Osteoblast (primary cell): ENCODE measurements around the gene IBTK. TPM values are rescaled to one million over a fixed set of nuclear protein-coding genes. Genes with fewer than 3 reads are reported as not detected.
"Not testable (repeated sequence)": the region's sequence is repeated elsewhere in the genome, so short reads cannot be mapped to it uniquely, and the experiment has no call there.

ENCODE experiments used
- DNase-seq: peaks from one replicate; pipeline ENCODE4 v3.0.0; 2011; ENCODE audit warnings: low spot score, mixed read lengths; ENCODE audit not compliant: insufficient read length; ENCODE audit errors: missing footprints
- H2AFZ ChIP-seq: 2 replicates; pipeline ENCODE4 v1.6.0; 2011; ENCODE audit warnings: mild to moderate bottlenecking, low read length
- H3K27ac ChIP-seq: 2 replicates; pipeline ENCODE4 v1.5.1; 2011; ENCODE audit warnings: mild to moderate bottlenecking, low read depth, low read length, moderate library complexity
- H3K27me3 ChIP-seq: 2 replicates; pipeline ENCODE4 v1.6.0; 2012; ENCODE audit warnings: mild to moderate bottlenecking, control low read depth, inconsistent platforms, low read length, moderate library complexity; ENCODE audit not compliant: insufficient read depth
- H3K36me3 ChIP-seq: 2 replicates; pipeline ENCODE4 v1.5.1; 2011; ENCODE audit warnings: mild to moderate bottlenecking, low read length, control low read depth, moderate library complexity; ENCODE audit not compliant: insufficient read depth
- H3K4me1 ChIP-seq: 2 replicates; pipeline ENCODE4 v1.5.1; 2011; ENCODE audit warnings: mild to moderate bottlenecking, low read length, control low read depth, moderate library complexity; ENCODE audit not compliant: insufficient read depth
- H3K4me2 ChIP-seq: 2 replicates; pipeline ENCODE4 v1.6.0; 2011; ENCODE audit warnings: mild to moderate bottlenecking, low read length; ENCODE audit not compliant: insufficient read depth
- H3K4me3 ChIP-seq: fragments of 200-600 bp; sonication (generic); 3 replicates; pipeline ENCODE4 v1.5.1; 2012; ENCODE audit warnings: mild to moderate bottlenecking, low read length, inconsistent platforms; ENCODE audit not compliant: insufficient read depth
- H3K79me2 ChIP-seq: 2 replicates; pipeline ENCODE4 v1.6.0; 2012; ENCODE audit warnings: mild to moderate bottlenecking, low read length, control low read depth, inconsistent platforms; ENCODE audit not compliant: insufficient read depth
- H3K9me3 ChIP-seq: 2 replicates; pipeline ENCODE4 v1.5.1; 2011; ENCODE audit warnings: low read depth, low read length, control low read depth
- H4K20me1 ChIP-seq: 2 replicates; pipeline ENCODE4 v1.6.0; 2012; ENCODE audit warnings: mild to moderate bottlenecking, low read length, control low read depth; ENCODE audit not compliant: insufficient read depth
- CTCF ChIP-seq: IDR thresholded peaks from 2 replicates; pipeline ENCODE4 v1.5.1; 2011; ENCODE audit warnings: mild to moderate bottlenecking, low read depth, low read length, moderate library complexity; ENCODE audit errors: extremely low read depth
- total RNA-seq: library from RNA; depleted of rRNA; stranded (reverse); fragments of >200 nt; gene quantifications from 2 replicates; pipeline ENCODE4 v1.2.3, GENCODE V29; 2012

IBTK gene
- total RNA-seq, 1 donor, result 70.6 TPM

- Histone ChIP-seq H3K36me3 (peaks cover 32% of the 10 kb centered on the region), H3K4me1 (peaks cover 14% of the 10 kb centered on the region), H3K9me3 (no peaks in the 10 kb centered on the region), H3K4me2 (no peak overlapping the region), H2AFZ (no peak overlapping the region), H4K20me1 (no peaks in the 10 kb centered on the region), H3K27ac (no peak overlapping the region), H3K27me3 (no peaks in the 10 kb centered on the region), H3K79me2 (no peaks in the 10 kb centered on the region), H3K4me3 (no peak overlapping the region)
- TF ChIP-seq CTCF, result no peak
- no peak for DNase-seq
Measured at GRCh38 chr6:82172594-82172993, 75.0 kb downstream of the IBTK start.

- no peak overlapping the region for H3K4me3 ChIP-seq
- no peak overlapping the region for H2AFZ ChIP-seq
- H3K27ac ChIP-seq, result no peak overlapping the region
- no peaks in the 10 kb centered on the region for H3K9me3 ChIP-seq
- no peak overlapping the region for H3K4me2 ChIP-seq
- H3K79me2 ChIP-seq, result no peaks in the 10 kb centered on the region
- no peak for DNase-seq
- H3K4me1 ChIP-seq, result no peaks in the 10 kb centered on the region
- peaks cover 33% of the 10 kb centered on the region for H3K36me3 ChIP-seq
- H4K20me1 ChIP-seq, result no peaks in the 10 kb centered on the region
- H3K27me3 ChIP-seq, result no peaks in the 10 kb centered on the region
- no peak for TF ChIP-seq CTCF
Measured at GRCh38 chr6:82169138-82169876, 78.2 kb downstream of the IBTK start.

- Histone ChIP-seq H3K4me3 (no peak overlapping the region), H2AFZ (no peak overlapping the region), H3K27me3 (no peaks in the 10 kb centered on the region), H3K79me2 (no peaks in the 10 kb centered on the region), H3K27ac (no peak overlapping the region), H3K9me3 (no peaks in the 10 kb centered on the region), H3K4me1 (no peaks in the 10 kb centered on the region), H3K4me2 (no peak overlapping the region), H4K20me1 (no peaks in the 10 kb centered on the region), H3K36me3 (peaks cover 16% of the 10 kb centered on the region)
- DNase-seq, result peak; percentile 25
- TF ChIP-seq CTCF, result no peak
Measured at GRCh38 chr6:82166493-82166892, 81.1 kb downstream of the IBTK start.

GRCh38 chr6:82160255-82160990, 87.1 kb downstream of the IBTK start:
- Histone ChIP-seq H3K79me2 (no peaks in the 10 kb centered on the region), H3K36me3 (no peaks in the 10 kb centered on the region), H3K9me3 (no peaks in the 10 kb centered on the region), H3K4me2 (no peak overlapping the region), H3K4me3 (no peak overlapping the region), H3K27me3 (no peaks in the 10 kb centered on the region), H2AFZ (no peak overlapping the region), H4K20me1 (no peaks in the 10 kb centered on the region), H3K4me1 (no peaks in the 10 kb centered on the region), H3K27ac (no peak overlapping the region)
- TF ChIP-seq CTCF, result no peak
- no peak for DNase-seq

- H3K9me3 ChIP-seq, DNase-seq, H3K4me1 ChIP-seq: not testable (repeated sequence)
Measured at GRCh38 chr6:82152786-82153185, 94.8 kb downstream of the IBTK start.

GRCh38 chr6:82151147-82151546, 96.4 kb downstream of the IBTK start:
- H3K36me3 ChIP-seq, H3K79me2 ChIP-seq, H3K4me1 ChIP-seq, H3K9me3 ChIP-seq, H2AFZ ChIP-seq, H3K27me3 ChIP-seq, DNase-seq, H3K4me3 ChIP-seq, H3K4me2 ChIP-seq, H4K20me1 ChIP-seq, H3K27ac ChIP-seq: not testable (repeated sequence)

More at GRCh38 chr6:82152786-82153185, 94.8 kb downstream of the IBTK start:
- H3K36me3 ChIP-seq, H2AFZ ChIP-seq, H3K4me2 ChIP-seq, H3K79me2 ChIP-seq, H4K20me1 ChIP-seq, H3K27me3 ChIP-seq, H3K4me3 ChIP-seq, H3K27ac ChIP-seq: not testable (repeated sequence)
